ENCODE data around the gene GINS2. TPM values are rescaled to one million over a fixed set of nuclear protein-coding genes. Genes with fewer than 3 reads are reported as not detected.

GINS2 gene
- total RNA-seq, 6 experiments from 2014 or later: 0.49 to 4.7 (median 1.3) TPM

GRCh38 chr16:85716022-85716679 lies 27.4 kb upstream of the GINS2 start:
- intact Hi-C loops (cut with DNase I): loop anchor here (5.0 to 10.0 kb wide), 2 partner anchors 54 to 61 kb away; no protein-coding TSS in a partner anchor

DNA sequence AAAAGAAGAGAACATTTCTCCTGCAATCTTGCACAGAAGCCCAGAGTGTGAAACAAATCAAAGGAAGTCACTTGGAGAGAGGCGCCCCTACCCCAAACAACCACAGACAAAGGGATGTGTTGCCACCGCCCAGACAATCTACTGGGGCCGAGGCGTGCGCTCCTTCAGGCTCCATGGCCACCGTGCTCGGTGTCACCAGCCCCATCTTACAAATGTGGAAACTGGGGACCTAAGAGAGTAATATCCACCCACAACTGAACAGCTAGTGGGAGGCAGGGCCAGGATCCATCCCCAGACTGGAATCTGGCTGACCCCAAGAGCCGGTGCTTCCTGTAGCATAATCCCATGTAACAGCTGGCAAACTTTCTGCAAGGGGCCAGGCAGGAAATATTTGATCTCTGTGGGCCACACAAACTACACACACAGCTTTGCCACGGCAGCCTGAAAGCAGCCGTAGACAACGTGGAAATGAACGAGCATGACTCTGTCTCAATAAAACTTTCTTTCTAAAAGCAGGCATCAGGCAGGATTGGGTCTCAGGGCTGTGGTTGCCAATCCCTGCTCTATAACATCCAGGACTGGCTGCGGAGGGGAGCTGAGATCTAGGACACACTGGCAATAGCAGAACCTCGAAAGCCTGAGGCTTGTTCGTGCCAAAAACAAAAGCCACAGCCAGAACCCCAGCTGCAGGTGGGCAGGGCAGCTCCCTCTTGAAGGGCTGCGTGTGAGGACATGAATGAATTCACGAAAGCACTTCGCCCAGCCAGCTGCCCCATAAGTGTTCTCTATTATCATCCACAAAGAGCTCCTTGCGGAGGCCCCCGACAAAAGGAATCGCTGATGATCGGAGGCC lies 26.6 kb upstream of the GINS2 start:
- H3K27me3 ChIP-seq: no peaks in the 10 kb centered on the region
- ATAC-seq: no peak

More at GRCh38 chr16:85716022-85716679, 27.4 kb upstream of the GINS2 start:
- DNase-seq (no peak), ATAC-seq (no peak)
- Histone ChIP-seq H3K27me3 (no peaks in the 10 kb centered on the region), H3K4me1 (peaks cover 0 to 15% (median 3%) of the 10 kb centered on the region in 4 donors), H3K4me3 (no peak overlapping the region), H3K9me3 (no peaks in the 10 kb centered on the region), H3K36me3 (no peaks in the 10 kb centered on the region), H3K27ac (no peak overlapping the region)
- TF ChIP-seq CTCF (IDR thresholded peaks at IDR 0.05) (no peak), POLR2A (IDR thresholded peaks at IDR 0.05) (no peak)
- WGBS (ENCODE audit: insufficient coverage, low coverage, low lambda C conversion rate, missing lambda C conversion rate): 43% methylated on average over 9 of the region's 9 CpGs

GRCh38 chr16:85712801-85713200 lies 24.0 kb upstream of the GINS2 start:
- Histone ChIP-seq H3K4me3 (no peak overlapping the region), H3K27ac (no peak overlapping the region), H3K36me3 (no peaks in the 10 kb centered on the region), H3K4me1 (peaks cover 0 to 3% (median 0%) of the 10 kb centered on the region in 4 donors), H3K27me3 (no peaks in the 10 kb centered on the region), H3K9me3 (no peaks in the 10 kb centered on the region)
- ATAC-seq (no peak), DNase-seq (no peak)
- TF ChIP-seq POLR2A (IDR thresholded peaks at IDR 0.05) (no peak), CTCF (IDR thresholded peaks at IDR 0.05) (no peak)
- intact Hi-C loops (cut with DNase I): loop anchor here in 1 of 2 donors (10.0 kb wide), 1 partner anchor 58 kb away; no protein-coding TSS in a partner anchor
- WGBS (ENCODE audit: insufficient coverage, low coverage, low lambda C conversion rate, missing lambda C conversion rate): 60% methylated on average over 1 of the region's 9 CpGs

More for the DNA sequence above, 26.6 kb upstream of the GINS2 start:
- no peak for TF ChIP-seq CTCF (IDR thresholded peaks at IDR 0.05)
- no peak for TF ChIP-seq POLR2A (IDR thresholded peaks at IDR 0.05)
- intact Hi-C loops (cut with DNase I): loop anchor here (5.0 to 10.0 kb wide), 2 partner anchors 53 to 61 kb away; no protein-coding TSS in a partner anchor
- Histone ChIP-seq H3K36me3 (no peaks in the 10 kb centered on the region), H3K4me1 (peaks cover 0 to 12% (median 3%) of the 10 kb centered on the region in 4 donors), H3K27ac (no peak overlapping the region), H3K4me3 (no peak overlapping the region), H3K9me3 (no peaks in the 10 kb centered on the region)
- no peak for DNase-seq
- WGBS (ENCODE audit: insufficient coverage, low coverage, low lambda C conversion rate, missing lambda C conversion rate): 59% methylated on average over 17 of the region's 22 CpGs

DNA sequence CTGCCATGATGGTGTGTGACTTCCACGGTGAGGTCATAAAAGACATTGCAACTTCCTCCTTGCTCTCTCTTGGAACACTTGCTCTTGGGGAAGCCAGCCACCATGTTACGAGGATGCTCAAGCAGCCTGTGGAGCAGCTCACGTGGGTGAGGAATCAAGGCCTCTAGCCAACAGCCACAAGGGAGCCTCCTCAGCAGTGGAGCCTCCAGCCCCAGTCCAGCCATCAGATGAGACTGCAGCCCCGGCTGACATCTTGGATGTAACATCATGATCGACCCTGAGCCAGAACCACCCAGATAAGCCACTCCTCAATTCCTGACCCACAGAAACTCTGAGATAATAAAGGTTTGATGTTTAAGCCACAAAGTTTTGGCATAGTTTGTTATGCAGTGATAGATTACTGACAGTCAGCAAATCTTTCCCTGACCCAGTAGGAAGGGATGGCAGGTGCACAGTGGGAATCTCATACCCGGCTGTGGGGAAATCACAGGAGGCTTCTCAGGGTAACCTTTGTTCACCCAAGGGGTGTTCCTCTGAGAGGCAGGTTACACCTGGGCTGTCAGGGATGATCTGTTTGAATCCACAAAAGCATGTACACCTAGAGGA lies 23.3 kb upstream of the GINS2 start:
- no peak overlapping the region for H3K27ac ChIP-seq

More for the DNA sequence above, 23.3 kb upstream of the GINS2 start:
- H3K27me3 ChIP-seq: no peaks in the 10 kb centered on the region
- DNase-seq: no peak
- ATAC-seq: no peak
- H3K9me3 ChIP-seq: no peaks in the 10 kb centered on the region
- no peak for TF ChIP-seq POLR2A (IDR thresholded peaks at IDR 0.05)
- TF ChIP-seq CTCF (IDR thresholded peaks at IDR 0.05): no peak
- no peaks in the 10 kb centered on the region for H3K4me1 ChIP-seq
- no peaks in the 10 kb centered on the region for H3K36me3 ChIP-seq
- no CpG with 5 or more reads among the region's 6 CpGs for WGBS (ENCODE audit: insufficient coverage, low coverage, low lambda C conversion rate, missing lambda C conversion rate)
- no peak overlapping the region for H3K4me3 ChIP-seq
- intact Hi-C loops (cut with DNase I): loop anchor here in 1 of 2 donors (10.0 kb wide), 1 partner anchor 57 kb away; no protein-coding TSS in a partner anchor
